Esophagus squamous epithelium (tissue), 4 donors: ENCODE results near the gene GPR31.

ENCODE experiments used
- POLR2A ChIP-seq, 4 donors: fragments of 450-650 bp; IDR thresholded peaks; one replicate each; pipeline ENCODE4 v1.6.1; 2017; ENCODE audit warnings: antibody characterized with exemption in 4 of 4, mild to moderate bottlenecking in 4 of 4, moderate library complexity in 3 of 4
- TF ChIP-seq, protein P1 (sequence below), 6 experiments: fragments of 450-650 bp in 4 of 6; fragments of 200-600 bp in 2 of 6; sonication (generic) in 2 of 6; IDR thresholded peaks; one replicate each; pipeline ENCODE4 v1.5.1; 2016 to 2019; ENCODE audit warnings: antibody characterized with exemption in 6 of 6, mild to moderate bottlenecking in 4 of 6, moderate library complexity in 4 of 6

DNA sequence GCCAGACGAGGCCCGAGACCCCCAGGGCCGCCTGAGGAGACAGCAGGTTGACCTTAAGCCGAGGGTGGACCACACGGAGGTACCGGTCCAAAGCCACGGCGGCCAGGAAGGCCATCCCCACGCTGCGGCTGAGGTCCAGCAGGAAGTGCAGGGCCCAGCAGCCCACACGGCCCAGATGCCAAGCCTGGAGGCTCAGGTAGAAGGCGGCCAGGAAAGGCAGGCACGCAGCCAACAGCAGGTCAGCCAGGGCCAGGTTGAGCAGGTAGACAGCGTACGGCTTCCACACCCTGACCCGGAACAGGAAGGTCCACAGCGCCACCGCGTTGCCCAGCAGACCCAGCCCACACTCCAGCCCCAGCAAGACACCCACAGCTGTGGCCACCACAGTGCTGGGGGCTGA is 366 bp downstream of the GPR31 start:
- TF ChIP-seq, protein P1, sequence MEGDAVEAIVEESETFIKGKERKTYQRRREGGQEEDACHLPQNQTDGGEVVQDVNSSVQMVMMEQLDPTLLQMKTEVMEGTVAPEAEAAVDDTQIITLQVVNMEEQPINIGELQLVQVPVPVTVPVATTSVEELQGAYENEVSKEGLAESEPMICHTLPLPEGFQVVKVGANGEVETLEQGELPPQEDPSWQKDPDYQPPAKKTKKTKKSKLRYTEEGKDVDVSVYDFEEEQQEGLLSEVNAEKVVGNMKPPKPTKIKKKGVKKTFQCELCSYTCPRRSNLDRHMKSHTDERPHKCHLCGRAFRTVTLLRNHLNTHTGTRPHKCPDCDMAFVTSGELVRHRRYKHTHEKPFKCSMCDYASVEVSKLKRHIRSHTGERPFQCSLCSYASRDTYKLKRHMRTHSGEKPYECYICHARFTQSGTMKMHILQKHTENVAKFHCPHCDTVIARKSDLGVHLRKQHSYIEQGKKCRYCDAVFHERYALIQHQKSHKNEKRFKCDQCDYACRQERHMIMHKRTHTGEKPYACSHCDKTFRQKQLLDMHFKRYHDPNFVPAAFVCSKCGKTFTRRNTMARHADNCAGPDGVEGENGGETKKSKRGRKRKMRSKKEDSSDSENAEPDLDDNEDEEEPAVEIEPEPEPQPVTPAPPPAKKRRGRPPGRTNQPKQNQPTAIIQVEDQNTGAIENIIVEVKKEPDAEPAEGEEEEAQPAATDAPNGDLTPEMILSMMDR (IDR thresholded peaks at IDR 0.05), result no peak
- TF ChIP-seq POLR2A (IDR thresholded peaks at IDR 0.05), result no peak
